ENCODE data around the gene ACKR3.

ACKR3 gene

DNA sequence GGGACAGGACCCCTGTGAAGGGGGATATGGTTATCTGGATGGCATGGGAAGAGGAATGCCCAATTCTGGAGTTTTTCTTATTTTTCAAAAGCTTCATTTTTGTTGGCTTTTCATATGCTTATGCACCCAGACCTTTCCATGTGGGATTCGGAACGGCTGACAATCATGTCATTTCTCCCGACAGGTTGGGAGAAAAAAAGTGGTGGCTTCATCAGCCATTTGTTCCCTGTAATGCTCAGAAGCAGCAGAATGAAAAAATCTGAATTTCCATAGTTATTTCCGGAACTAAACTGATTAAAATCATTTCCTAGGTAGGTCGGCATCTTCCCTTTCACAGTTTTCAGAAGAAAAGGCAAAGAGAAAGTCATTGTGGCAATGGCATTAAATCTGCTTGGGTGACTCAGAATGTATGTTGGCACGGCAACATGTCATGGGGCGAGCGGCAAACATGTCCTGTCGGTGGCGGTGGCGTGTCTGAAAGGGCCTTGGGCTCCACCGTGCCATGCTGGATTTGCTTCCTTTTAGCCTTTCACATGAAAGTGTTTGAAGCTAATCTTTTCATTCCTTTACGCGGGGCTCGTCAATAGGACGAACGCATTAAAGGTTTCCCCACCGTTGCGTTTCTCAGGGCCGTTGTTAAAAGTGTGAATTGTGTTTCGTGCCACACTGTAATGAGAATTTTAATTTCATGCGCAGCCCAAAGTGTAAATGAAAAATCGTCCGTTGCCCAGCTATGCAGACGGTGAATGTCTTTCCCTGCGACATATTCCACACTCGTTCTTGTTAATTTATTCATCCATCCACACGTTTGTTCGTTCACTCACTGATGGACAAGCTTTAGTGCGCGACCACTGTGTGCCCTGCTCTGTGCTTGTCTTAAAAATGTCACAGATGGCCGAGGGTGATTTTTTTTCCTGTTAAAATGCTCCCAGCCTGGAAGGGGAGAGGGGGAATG, 18.5 kb downstream of the ACKR3 start:
- no peak for ATAC-seq

DNA sequence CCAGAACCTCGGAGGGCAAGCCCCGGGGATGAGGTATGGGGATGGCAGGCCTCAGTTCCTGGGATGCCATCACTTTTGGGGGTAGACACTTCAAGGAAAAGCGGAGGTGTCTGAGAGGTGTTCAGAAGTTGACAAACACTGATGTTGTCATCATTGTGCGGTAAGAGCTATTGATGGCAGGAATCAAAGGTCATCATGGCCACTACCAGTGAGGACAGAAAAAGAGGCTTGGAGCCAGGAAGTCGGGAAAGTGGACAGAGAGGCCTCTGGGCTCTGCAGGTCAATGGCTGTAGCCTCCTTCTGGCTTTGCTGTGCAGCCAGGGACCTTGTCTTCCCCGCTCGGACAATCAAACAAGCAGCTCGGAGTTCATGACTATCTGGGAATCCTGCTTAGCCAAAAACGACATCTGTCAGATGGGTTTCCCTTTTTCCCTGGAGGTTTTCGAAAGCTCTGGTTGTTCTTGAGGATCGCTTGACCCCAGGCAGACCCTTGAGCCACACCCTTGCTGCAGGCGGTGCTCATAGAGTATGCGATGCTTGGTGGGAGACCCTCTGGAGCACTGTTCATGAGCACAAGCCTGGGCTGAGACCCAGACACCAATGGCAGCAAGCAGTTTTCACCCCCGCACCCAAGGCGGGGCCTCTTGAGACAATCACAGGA, 19.4 kb downstream of the ACKR3 start:
- ATAC-seq = no peak

DNA sequence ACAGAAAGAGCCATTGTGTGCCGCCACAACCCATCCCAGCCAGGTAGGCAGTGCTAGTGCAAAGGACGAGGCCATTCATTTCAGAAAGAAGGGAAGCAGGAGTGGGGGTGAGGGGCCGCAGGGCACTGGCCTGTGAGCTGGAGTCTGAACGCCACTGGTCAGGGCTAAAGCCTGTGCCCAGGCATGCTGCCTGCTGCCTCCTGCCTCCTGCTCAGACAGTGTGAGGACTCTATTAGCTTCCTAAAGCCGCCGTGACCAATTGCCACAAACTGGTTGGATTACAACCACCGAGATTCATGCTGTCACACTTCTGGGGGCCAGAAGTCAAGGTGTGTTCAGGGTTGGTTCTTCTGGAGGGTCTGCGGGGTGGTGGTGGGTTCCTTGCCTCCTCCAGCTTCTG, 21.2 kb downstream of the ACKR3 start:
- no peak for ATAC-seq

DNA sequence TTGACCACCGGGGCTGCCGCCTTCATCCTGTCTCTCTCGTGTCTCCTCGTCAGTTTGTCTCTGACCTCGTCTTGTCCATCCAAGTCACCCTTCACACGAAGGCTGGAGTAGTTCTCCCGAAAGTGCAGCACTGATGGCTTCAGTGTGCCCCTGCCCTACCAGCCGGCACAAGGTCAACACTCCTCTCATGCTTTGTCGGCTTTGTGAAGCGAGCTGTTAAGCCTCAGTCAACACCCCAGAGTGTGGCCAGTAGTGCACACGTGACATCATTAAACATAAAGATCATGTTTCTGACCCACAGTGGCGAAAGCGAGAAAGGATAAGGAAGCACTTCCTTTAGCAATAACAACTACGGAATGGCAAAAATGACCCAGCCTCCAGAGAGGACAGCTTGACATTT, 23.2 kb downstream of the ACKR3 start:
- no peak for ATAC-seq

DNA sequence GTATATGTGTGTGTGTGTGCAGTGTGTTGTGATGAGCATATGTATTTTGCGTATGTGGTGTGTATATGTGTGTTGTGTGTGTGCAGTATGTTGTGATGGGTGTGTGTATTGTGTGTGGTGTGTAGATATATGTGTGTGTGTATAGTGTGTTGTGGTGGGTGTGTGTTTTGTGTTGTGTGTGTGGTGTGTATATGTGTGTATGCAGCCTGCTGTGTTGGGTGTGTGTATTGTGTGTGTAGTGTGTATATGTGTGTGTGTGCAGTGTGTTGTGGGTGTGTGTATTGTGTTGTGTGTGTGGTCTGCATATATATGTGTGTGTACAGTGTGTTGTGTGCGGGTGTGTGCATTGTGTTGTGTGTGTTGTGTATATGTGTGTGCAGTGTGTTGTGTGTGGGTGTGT, 23.9 kb downstream of the ACKR3 start:
- ATAC-seq = no peak

DNA sequence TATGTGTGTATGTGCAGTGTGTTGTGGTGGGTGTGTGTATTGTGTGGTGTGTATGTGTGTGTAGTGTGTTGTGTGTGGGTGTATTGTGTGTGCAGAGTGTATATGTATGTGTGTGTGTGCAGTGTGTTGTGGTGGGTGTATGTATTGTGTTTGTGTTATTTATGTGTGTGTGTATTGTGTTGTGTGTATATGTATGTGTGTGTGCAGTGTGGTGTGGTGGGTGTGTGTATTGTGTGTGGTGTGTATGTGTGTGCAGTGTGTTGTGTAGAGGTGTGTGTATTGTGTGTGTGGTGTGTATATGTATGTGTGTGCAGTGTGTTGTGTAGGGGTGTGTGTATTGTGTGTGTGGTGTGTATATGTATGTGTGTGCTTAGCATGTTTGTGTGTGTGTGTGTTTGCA, 24.3 kb downstream of the ACKR3 start:
- no peak for ATAC-seq

DNA sequence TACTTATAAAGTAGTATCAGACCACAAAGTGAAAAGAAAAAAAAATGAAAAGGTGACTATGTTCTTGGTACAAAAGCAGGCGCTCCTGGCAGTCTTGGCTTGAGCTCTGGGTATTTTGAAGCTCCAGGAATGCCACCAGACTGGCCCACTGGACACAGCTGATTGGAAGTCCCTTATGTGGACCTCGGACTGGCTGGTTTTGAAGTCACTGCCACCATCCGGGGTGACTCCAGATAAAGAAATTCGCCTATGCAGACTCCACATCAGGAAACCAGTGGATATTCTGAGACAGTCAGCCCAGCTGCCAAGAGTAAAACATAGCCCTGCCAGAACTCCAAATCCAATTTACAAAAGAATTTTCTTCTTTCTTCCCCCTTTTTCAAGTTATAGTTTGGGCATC, 28.0 kb downstream of the ACKR3 start:
- no peak for ATAC-seq

DNA sequence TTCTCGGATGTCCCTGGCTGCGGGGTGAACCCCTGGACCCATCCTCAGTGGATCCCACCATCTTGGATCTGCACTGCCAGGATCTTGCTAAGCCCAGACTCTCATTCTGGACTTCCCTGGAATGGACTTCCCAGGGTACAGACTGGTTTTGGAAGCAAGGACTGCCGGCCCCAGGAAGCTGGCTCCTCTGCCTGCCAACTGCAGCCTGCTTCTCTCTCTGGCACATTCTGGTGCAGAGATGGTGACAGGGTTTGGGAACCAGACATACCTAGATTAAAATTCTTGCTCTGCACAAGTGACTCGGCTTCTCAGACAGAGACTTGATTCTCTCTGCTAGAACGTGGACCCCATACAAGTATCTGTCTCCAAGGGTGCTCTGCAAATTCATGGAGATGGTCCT, 29.4 kb downstream of the ACKR3 start:
- ATAC-seq = no peak

DNA sequence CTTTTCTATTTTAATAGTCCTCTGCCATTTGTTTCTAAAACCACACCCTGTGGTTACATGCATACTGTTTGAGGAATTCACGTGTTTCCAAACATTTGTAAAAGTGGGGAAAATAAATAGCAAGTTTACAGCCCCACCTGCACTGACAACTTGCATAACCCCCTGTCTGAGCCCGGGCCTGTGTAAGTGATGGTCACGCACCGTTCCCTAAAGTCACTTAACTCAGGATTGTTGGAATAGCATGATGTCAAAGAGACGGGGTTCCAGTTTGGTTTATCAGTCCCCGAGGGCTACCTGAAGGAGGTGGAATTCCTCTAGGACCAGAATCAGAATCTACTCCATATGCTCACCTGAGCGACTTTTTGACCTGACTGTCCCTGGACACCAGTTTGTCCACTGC, 30.5 kb downstream of the ACKR3 start:
- ATAC-seq = no peak

DNA sequence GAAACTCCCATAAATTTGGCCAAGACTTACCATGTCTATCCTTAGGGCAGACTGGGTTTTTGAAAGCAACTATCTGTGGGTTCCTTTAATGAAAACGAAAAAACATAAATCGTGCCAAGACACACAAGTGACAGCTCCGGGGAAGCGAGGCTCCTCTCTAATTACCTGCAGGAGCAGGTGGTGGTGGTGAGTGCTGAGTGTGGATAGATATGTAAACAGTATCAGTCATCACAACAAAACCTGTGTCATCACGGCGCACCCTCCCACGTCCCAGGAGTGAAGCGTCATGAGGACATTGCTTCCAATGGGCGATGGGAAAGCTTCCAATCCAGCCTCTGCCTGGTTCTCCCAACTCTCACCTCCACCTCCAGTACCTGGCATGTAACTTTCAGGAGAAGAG, 31.3 kb downstream of the ACKR3 start:
- ATAC-seq = no peak

DNA sequence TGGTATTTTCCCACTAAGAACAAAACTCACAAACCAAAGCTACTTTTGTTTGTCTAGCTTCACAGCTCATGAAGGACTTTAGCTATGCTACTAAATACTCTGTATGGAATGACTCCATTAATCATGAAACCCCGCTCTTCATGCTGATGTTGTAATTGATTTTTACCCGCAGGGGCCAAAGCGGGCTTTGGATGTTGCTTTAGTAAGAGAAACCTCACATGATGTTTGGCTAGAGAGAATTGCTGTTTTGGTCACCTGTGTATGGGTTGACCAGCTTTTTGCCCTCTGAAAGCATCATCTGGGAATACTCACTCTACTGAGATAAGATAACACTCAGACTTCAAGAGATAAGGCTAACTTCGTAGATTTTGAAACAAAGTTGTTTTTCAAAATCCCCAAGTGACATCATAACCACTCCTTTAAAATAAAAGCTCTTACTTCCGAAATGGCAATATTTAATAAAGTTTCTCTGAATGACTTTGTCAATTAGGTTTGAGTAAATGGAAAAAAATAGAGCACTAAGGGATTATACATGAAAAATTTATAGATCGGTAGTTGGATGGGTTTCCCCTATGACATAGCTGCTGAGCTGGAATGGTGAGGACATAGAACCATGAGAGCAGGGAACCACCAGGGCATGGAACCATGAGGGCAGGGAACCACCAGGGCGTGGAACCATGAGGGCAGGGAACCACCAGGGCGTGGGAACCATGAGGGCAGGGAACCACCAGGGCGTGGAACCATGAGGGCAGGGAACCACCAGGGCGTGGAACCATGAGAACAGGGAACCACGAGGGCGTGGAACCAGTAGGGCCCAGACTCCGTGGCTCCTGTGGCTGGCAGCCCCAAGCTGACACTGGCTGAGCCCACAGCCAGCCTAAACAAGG, 31.9 kb downstream of the ACKR3 start:
- no peak for ATAC-seq

DNA sequence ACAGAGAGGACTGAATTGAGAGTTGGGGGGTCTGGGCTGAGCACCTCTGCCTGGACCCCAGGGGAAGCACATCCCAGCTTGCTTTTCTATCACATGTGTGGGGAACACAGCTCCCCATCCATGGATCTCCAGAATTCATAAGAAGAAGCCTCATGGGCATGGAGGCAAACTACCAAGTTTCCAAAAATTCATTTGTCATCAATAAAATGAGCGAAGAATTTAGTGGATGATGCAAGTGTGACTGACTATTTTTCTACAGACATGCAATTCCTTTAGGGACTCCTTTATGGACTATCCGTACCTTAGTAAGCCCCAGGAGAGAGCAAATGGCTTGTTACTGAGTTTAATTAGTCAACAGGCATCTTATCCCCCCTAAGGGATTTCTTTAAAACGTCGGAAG, 33.1 kb downstream of the ACKR3 start:
- no peak for ATAC-seq

DNA sequence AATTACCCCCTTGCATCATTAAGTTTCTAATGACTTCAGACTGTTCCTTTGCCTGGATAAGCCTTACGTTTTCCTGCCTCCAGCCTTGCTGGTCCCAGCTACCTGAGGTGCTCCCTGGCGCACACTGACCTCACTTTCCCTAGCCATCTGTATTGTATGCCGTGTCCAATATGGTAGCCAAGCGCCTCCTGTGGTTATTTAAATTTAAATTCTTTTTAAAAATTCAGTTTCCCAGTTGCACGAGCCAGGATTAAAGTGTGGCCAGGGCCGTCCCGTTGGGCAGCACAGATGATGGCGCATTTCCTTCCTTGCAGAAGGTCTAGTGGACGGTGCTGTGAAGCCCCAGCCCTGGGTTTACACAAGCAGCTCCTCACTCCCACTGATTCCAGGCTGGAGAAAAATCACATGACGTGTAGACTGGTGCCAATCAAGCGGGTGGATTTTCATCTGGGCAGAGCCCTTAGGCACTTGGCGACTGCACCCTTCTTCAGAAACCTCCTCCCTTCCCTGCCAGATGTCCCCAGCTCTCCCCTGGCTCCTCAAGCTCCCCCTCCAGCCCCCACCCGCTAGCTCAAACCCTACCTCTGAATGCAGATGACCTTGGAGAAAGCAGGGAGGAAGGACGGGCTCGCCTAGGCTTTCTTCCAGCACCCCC, 33.9 kb downstream of the ACKR3 start:
- no peak for ATAC-seq

DNA sequence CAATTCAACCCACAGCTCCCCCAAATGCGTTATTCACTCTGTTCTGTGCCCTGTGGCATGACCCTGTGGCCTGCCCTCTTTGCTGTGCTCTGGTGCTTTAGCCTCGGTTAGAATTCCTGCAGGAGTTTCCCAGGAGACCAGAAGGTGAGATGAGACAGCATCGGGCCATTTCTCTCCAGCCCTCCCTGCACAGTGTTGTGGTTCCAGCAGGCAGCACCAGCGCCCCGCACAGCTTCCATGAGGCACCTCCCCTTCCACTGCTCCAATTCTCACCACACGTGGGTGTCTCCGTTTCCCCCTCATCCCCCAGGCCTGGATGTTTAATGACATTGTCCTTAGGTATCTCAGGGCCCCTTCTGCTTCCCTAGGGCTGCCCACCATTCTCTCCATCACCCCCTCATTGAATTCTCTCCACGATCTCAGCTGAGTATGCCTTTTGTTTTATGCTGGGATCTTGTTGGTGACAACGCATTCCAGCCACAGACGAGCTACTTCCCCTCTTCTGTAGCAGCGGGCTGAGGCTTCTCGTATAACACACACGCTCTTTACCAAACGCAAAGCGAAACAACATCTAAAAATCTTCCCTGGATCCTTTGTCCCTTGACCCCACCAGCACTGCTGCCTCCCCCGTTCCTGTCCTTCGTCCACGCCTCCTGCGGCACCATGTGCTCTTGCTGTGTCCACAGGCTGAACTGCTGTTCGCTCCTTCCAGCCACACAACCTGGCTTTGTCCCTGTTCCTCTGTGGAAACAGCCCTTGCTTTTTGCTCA, 35.1 kb downstream of the ACKR3 start:
- ATAC-seq = no peak

DNA sequence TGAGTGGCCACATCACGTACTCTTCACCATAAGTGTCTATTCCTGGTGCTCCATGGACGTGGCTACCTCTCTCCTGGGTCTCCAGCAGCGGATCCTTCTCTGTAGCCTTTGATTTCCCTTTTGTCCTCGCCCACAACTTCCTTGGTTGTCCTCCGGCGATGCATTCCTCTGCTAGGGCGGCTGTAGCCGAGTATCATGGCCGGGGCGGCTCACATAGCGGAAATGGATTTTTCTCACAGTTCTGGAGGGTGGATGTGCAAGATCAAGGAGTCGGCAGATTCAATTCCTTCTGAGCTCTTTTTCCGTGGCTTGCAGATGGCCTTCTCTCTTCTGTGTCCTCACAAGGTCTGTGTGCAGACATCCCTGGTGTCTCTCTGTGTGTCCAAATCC, 35.7 kb downstream of the ACKR3 start:
- ATAC-seq = no peak

DNA sequence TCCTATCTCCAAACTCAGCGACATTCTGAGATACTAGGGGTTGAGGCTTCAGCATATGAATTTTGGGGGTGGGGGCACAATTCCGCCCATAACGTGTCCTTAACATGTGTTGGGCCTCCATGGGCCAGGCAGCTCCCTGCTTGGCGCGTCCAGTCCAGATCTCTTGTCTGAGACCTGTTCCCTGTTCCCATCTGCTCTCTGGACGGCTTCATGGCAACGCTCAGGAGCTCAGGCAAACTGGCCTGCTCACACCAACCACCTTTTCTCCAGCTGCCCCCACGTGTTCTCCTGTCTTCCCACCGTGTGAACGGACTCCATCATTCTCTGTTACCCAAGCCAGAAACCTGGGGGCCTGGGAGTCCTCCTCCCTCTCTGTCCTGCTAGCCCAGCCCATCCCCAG, 36.4 kb downstream of the ACKR3 start:
- ATAC-seq = no peak

DNA sequence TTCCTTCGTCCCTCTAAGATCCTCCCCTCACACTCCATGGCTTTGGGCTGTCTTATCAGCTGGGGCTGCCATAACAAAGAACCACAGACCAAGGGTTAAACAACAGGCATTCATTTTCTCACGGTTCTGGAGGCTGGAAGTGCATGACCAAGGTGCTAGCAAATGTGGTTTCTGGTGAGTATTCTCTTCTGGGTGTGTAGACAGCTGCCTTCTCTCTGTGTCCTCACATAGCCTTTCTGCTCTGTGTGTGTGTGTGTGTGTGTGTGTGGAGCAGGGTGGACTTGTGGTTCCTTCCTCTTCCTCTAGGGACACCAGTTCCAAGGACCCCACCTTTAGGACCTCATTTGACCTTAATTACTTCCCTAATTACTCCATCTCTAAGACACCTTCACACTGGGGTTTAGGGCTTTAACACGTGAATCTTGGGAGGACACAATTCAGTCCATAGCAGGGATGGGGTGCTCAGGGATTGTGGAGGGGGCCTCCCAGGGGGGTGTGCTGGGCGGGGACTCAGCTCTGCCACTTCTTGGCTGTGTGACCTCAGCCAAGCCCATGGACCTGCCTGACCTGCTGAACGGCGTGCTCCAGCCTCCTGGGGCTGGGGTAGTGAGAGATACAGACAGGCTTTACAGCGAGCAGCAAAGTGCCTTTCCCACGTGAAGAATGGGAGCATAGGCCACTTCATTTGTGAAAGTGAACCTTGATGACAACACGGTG, 38.0 kb downstream of the ACKR3 start:
- ATAC-seq = no peak

DNA sequence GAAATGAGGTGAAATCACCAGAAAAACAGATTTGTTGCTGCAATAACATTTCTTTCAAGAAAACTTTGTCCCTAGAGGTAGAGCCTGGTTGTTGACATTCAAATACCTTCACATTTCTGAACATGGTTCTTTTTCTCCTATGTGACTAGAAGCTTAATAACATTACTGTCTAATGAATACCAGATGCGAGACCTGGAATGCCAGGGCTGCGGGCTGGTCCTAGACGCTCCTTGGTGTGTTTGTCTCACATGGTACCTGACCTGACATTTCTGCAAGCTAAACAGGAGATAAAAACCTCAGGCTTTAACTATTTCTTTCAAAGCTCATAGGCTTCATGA, 38.5 kb downstream of the ACKR3 start:
- no peak for ATAC-seq

DNA sequence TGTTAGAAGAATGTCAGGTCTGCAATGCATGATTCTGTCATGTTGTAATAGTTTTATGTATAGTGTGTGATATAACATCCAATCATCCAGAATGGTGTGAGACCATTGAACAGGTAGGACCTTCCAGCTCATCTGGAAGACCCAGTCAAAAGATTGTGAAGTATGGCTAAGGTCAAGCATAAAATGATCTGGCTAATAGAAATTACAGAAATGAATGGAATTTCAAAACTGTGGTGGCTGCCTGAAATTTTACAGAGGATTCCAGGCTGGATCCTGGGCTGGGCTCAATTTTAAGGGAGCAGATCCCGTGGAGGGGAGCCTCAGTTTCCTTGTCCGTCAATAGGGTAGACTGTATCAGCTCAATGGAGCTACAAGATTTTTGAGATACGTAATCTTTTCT, 39.1 kb downstream of the ACKR3 start:
- no peak for ATAC-seq

DNA sequence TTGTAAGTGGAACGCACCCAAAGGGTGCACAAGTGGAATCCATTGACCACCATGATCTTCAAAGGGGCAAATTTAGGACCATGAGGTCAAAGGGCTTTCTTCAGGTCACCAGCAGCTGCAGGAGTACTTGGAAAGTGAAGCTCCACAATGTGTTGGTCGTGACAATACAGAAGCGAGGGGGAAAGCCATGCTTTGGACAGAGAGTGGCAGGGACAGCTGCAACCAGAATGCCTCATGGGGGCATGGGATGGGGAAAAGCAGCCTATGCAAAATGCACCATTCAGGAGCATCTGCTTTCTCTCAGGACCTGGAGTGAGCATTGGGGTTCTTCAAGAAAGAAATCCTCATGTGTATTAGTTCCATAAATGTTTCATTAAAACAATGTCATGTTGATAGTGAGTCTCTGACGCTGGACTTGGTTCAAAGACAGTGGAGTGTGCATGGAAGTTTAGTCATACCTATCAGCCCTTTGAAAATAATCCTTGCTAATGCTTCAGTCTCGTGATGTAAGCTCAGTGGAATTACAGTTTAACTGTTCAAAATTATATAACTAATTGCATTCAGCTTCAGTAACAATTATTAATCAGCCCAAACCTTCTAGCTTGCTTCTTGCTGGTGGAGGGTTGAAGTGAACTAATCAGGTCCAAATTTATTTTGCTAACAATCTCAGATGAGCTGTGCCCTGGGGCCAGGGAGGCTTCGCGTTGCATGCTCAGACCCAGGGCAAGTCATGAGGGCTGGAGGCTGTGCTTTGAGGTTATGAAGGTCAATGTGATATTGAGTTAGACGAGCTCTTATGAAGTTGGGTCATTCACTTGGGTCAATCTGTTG, 41.6 kb downstream of the ACKR3 start:
- ATAC-seq = no peak

DNA sequence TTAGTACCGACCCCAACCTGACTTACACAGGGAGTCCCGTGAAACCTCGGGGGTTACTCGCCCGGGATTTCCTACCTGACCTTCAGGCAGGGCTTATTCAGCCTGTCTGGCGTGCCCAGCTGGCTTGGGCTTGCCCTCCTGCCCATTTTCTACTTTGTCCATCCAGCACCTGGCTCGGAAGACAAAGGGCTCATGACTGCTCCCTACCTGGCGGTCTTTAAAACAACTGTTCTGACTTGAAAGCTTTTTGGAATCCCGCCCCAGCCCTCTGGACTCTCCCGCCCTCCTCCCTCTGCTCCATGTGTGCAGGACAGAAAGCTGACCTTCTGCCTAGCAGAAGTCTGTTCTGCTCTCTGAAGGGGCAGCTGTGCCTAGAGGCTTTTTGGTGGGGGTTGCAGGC, 43.1 kb downstream of the ACKR3 start:
- ATAC-seq = no peak

All from activated CD4-positive, CD25-positive, alpha-beta regulatory T cell treated with anti-CD3 and anti-CD28 coated beads, Interleukin-2, amount 50 U/mL, for 24 hours (primary cell).